ENCODE measurements around the gene ZDHHC14.

DNA sequence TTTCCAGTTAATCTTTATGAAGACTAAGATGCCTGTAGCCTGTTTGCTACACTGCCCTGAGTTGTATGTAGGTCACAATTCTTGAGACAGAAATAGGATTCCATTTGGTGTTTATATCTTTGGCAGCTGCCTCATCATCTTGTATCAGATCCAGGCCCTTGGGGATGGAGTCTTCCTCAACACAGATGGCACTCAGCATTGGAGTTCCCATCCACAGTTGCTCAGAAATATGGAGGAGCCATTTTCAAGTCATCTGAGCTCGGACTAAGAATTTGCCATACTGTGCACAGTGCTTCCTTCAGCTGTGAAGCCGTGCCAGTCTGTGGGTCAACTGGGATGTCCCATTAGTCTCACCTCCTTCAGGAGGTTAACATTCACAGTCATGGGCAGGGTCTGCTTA is 156.6 kb downstream of the ZDHHC14 start:
- TF ChIP-seq CTCF (IDR thresholded peaks at IDR 0.05) (no peak), POLR2AphosphoS5 (IDR thresholded peaks at IDR 0.05) (no peak), POLR2A (IDR thresholded peaks at IDR 0.05) (no peak)
